Bone marrow (tissue), 2 donors: ENCODE results near the gene MYO3A.
"Not testable (repeated sequence)": the region's sequence is repeated elsewhere in the genome, so short reads cannot be mapped to it uniquely, and the experiment has no call there.

Experiments used
- DNase-seq, 2 donors: peaks; one replicate each; lab custom pipeline; 2025; lab: John Stamatoyannopoulos, UW

MYO3A gene

GRCh38 chr10:25988583-25988982, 54.6 kb downstream of the MYO3A start:
- DNase-seq: no peak

GRCh38 chr10:25989951-25990350, 55.9 kb downstream of the MYO3A start:
- DNase-seq: no peak

DNA sequence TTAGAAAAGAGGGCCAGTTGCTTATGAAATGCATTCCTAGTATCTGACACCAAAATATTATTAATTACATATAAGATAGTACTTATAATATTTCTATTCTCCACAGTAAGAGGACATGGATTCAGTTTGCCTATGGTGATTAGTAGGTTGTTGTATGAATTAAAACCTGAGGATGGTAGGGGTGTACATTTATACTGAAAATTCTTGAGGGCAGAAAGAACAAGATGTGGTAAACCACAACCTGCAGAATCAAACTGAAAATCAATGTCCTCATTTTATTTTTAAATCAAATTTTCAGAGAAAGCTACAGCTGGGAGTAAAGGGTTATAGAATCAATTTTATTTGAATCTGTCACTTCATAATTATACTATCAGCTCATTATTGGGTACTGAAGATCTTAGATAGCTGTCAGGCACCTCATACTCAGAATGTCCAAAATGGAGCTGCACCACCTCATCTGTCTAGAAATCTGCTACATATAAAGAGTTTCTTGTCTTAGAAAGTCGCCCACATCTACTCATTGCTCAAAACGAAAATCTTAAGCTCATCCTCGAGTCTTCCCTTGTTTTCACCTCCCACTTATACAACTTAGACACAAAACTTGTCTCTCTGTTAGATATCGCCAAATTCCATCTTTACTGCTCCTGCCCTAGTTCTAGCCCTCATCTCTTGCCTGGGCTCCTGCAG, 65.4 kb downstream of the MYO3A start:
- DNase-seq: no peak

- no peak for DNase-seq
Measured at GRCh38 chr10:26000971-26001370, 66.9 kb downstream of the MYO3A start.

DNA sequence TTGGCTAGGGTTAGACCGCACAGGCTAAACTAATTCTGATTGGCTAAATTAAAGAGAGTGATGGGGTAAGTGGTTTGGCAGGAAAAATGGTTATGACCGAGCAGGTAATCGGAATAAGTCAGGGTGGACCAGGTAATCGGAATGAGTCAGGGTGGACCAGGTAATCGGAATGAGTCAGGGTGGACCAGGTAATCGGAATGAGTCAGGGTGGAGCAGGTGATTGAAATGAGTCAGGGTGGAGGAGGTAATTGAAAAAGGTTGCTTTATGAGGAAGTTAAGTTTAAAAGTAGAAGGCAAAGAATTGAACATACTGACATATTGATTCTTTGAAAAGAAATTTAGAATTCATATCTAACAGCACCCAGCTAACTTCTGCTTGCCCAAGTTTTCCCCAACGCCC, 68.4 kb downstream of the MYO3A start:
- DNase-seq: not testable (repeated sequence)

DNA sequence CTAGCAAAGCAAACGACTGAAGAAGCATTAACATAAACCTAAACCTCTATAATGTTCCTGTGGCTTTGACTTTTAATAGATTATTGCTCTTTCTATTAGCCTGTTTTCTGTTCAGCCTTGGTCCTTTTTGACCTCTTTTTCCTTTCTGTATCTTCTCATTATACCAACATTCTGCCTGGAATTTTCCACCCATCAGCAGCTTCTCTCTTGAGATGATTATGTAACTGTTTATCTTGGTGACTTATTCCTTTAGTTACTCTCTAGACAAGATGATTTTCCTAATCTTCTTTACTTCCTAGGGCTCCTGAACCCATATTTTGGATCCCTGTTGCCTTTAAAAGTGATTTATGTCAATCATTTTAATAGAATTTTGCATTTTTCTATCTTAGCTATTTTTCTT, 81.1 kb downstream of the MYO3A start:
- DNase-seq: no peak

- no peak for DNase-seq
Measured at GRCh38 chr10:26022831-26023230, 88.8 kb downstream of the MYO3A start.

GRCh38 chr10:26024303-26024702, 90.3 kb downstream of the MYO3A start:
- no peak for DNase-seq

DNA sequence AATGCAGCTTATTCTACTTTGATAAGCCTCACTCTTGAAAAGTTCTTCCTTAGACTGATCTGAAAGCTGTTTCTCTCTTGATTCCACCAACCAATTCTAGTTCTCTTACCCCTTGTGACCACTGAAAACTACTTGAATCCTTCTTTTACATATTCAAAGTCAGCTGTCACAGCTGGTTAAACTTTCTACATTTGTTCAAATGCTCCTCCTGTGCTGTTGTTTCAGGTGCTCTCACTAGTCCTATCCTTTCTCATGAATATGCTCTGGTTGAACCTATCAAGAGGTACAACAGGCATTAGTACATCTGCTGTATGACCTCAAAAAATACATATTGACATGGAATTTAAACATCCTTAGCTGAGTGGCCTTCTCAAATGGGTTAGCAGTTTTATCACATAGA, 91.5 kb downstream of the MYO3A start:
- DNase-seq: no peak

DNA sequence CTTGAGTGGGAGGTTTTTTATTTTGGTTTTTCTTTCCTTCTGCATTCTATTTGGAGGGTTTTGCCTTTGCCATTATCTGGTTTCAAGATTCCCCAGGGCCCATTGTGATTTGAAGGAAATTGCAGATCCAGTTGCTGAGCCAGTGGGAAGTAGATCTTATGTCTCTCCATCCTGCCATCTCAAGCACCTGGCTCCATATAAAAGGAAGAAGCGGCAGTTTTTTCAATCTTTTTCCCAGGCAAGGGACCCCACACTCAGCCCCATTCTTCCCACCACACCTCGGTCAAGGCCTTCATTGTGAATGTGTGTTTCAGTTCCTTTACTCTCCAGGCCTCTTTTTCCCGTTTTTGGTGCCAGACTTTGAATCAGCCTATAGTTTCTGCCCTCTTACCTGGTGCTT, 95.8 kb downstream of the MYO3A start:
- DNase-seq: no peak

GRCh38 chr10:26031300-26031699, 97.3 kb downstream of the MYO3A start:
- no peak for DNase-seq

GRCh38 chr10:26043469-26043868, 109.4 kb downstream of the MYO3A start:
- no peak for DNase-seq

- DNase-seq: no peak
Measured at GRCh38 chr10:26044141-26044749, 110.2 kb downstream of the MYO3A start.

- DNase-seq: no peak
Measured at GRCh38 chr10:26046073-26046700, 112.2 kb downstream of the MYO3A start.

- DNase-seq: no peak
Measured at GRCh38 chr10:26048756-26049155, 114.7 kb downstream of the MYO3A start.

DNA sequence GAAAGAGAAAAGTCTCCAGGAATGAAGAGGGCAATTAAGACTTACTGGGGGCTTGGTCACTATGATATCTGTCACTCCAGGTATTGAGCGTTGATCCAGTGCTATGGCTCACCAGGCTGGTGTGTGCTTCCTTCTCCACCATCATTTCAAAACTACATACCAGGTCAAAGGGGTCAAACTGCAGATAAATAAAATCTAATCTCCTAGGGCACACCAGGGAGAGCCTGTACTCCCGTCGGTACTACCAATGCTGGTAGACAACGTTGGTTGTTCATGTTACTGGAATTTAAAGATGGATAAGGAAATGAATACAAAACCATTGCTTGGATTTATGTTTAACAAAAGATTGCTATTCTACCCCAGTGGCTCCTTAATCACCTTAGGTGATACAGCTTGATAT, 118.3 kb downstream of the MYO3A start:
- DNase-seq: no peak

GRCh38 chr10:26057466-26057865, 123.4 kb downstream of the MYO3A start:
- DNase-seq: no peak

DNA sequence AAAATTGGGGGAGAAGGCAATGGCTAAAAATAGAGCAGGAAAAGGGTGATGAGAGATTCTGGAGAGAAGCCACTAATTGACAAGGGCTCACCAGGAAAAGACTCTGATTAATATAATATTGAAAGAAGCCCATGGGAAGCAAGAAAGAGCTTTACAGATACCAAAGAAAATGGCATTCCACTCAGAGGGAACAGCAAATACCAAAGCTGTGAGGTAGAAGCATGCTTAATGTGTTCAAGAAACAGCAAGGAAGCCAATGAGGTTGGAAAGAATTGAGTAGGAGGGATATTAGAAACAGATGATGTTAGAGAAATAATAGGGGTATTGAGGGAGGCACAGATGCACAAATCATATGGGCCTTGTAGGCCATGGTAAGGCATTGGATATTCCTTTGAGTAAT, 130.1 kb downstream of the MYO3A start:
- no peak for DNase-seq

GRCh38 chr10:26067680-26068079, 133.7 kb downstream of the MYO3A start:
- no peak for DNase-seq

DNA sequence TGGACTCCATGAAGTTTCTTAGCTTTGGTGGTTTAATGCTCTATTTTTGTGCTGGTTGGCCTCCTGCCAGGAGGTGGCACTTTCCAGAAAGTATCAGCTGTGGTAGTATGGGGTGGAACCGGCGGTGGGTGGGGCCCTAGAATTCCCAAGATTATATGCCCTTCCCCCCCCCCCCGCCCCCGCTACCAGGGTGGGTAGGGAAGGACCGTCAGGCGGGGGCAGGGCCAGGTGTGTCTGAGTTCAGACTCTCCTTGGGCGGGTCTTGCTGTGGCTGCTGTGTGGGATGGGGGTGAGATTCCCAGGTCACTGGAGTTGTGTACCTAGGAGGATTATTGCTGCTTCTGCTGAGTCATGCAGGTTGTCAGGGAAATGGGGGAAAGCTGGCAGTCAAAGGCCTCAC, 146.9 kb downstream of the MYO3A start:
- not testable (repeated sequence) for DNase-seq

DNA sequence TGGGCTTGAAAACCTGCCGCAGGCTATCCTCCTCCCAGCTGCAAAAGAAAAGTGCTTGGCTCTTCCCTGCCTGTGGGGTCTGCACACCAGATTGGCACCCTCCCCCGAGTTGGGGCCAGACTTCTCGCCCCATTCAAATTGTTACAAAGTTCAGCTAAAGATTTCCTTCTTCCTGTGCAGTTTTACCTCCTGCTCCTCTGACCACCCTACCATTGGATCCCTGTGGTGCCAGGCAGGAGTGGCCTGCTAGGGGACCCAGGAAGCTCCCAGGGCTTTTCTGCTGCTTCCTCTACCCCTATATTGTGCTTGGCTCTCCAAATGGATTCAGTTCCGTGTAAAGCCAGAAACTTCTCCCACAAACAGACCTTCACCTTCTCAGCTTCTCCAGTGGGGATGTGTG, 147.4 kb downstream of the MYO3A start:
- no peak for DNase-seq

DNA sequence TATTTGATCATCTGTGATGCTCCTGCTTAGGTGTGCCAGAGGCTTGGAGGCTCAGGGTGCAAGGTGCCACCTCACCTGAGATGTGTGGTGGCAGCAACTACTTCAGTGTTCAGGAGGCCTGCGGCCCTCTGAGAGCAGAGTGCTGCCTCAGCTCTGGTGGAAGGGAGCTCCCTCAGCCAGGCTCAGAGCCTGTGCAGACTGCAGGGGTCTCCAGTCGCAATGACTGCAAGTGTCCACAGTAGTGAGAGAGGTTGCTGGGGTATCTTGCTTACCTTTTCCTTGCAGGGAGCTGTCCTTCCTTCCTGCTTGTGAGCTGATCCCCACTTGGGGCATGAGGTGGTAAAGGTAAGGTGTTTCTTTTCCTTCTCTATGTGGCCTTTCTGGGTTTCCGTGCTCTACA, 151.5 kb downstream of the MYO3A start:
- no peak for DNase-seq

- DNase-seq: no peak
Measured at GRCh38 chr10:26087666-26088065, 153.6 kb downstream of the MYO3A start.

DNA sequence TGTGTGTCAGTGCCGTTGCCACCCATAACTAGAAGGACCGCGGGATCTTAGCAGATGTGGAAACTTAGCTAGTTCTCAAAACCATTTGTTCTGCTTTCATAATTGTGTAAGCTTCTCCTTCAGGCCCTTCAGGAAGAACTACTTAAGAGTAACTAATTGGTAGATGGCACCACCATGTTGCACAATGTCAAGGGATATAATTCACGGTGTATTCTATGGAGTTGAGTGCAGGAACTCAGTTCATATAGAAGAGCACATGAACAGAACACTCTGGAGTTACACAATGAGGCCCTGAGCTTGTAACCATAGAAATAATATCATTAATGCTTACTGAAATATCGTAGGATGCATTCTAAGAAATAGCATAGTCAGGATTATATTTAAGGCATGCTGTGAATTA, 156.0 kb downstream of the MYO3A start:
- DNase-seq: no peak
